GM18526 (cell line): ENCODE results near the gene NOS1AP.

Experiments
- POLR2A ChIP-seq: IDR thresholded peaks from 3 replicates; pipeline ENCODE4 v1.6.1; 2011; ENCODE audit not compliant: insufficient read length; ENCODE audit errors: extremely low read depth

NOS1AP gene

GRCh38 chr1:162361349-162361748 is 291.9 kb downstream of the NOS1AP start:
- TF ChIP-seq POLR2A = no peak

- TF ChIP-seq POLR2A = no peak
Measured at GRCh38 chr1:162363823-162364222, 294.3 kb downstream of the NOS1AP start.

GRCh38 chr1:162364498-162364897 is 295.0 kb downstream of the NOS1AP start:
- TF ChIP-seq POLR2A = no peak

- TF ChIP-seq POLR2A = no peak
Measured at GRCh38 chr1:162365284-162366020, 296.0 kb downstream of the NOS1AP start.

- no peak for TF ChIP-seq POLR2A
Measured at GRCh38 chr1:162366149-162366548, 296.7 kb downstream of the NOS1AP start.

- no peak for TF ChIP-seq POLR2A
Measured at GRCh38 chr1:162366671-162367070, 297.2 kb downstream of the NOS1AP start.

GRCh38 chr1:162367073-162367472 is 297.6 kb downstream of the NOS1AP start:
- TF ChIP-seq POLR2A = no peak

- no peak for TF ChIP-seq POLR2A
Measured at GRCh38 chr1:162367772-162368171, 298.3 kb downstream of the NOS1AP start.

GRCh38 chr1:162368451-162368850 is 299.0 kb downstream of the NOS1AP start:
- TF ChIP-seq POLR2A = no peak

- no peak for TF ChIP-seq POLR2A
Measured at GRCh38 chr1:162369571-162369970, 300.1 kb downstream of the NOS1AP start.

- no peak for TF ChIP-seq POLR2A
Measured at GRCh38 chr1:162370161-162370560, 300.7 kb downstream of the NOS1AP start.

- no peak for TF ChIP-seq POLR2A
Measured at GRCh38 chr1:162370721-162371120, 301.2 kb downstream of the NOS1AP start.

GRCh38 chr1:162371611-162372010 is 302.1 kb downstream of the NOS1AP start:
- TF ChIP-seq POLR2A = no peak

GRCh38 chr1:162372159-162373071 is 302.9 kb downstream of the NOS1AP start:
- TF ChIP-seq POLR2A = no peak

GRCh38 chr1:162373072-162373427 is 303.6 kb downstream of the NOS1AP start:
- no peak for TF ChIP-seq POLR2A

- no peak for TF ChIP-seq POLR2A
Measured at GRCh38 chr1:162373541-162374260, 304.2 kb downstream of the NOS1AP start.

- TF ChIP-seq POLR2A = no peak
Measured at GRCh38 chr1:162374406-162374805, 304.9 kb downstream of the NOS1AP start.
